ENCODE measurements around the gene PAQR5.

DNA sequence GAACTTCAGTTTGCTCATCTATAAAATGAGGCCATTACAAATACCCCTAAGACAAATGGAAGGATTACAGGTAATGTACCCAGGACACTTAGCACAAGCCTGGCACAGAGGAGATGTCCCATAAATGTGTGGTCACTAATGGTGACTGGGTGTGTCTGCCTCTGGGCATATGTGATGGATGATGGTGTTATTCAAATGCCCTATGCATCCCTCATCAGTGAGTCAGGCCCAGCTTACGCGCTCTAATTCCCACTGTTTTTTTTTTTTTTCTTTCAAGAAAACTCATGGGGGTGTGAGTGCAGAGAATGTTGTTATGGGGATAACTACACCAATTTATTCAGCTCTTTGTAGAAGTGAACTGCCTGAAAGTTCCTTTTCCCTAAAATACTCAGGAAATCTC, 91.9 kb downstream of the PAQR5 start:
- TF ChIP-seq, protein P1, sequence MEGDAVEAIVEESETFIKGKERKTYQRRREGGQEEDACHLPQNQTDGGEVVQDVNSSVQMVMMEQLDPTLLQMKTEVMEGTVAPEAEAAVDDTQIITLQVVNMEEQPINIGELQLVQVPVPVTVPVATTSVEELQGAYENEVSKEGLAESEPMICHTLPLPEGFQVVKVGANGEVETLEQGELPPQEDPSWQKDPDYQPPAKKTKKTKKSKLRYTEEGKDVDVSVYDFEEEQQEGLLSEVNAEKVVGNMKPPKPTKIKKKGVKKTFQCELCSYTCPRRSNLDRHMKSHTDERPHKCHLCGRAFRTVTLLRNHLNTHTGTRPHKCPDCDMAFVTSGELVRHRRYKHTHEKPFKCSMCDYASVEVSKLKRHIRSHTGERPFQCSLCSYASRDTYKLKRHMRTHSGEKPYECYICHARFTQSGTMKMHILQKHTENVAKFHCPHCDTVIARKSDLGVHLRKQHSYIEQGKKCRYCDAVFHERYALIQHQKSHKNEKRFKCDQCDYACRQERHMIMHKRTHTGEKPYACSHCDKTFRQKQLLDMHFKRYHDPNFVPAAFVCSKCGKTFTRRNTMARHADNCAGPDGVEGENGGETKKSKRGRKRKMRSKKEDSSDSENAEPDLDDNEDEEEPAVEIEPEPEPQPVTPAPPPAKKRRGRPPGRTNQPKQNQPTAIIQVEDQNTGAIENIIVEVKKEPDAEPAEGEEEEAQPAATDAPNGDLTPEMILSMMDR (conservative IDR thresholded peaks at IDR 0.05) = no peak
- no peak for TF ChIP-seq EZH2 (IDR thresholded peaks at IDR 0.05; ENCODE audit: low read depth)
